GM12864 (cell line): ENCODE measurements around the gene TARS3.
A peak's percentile ranks its signal among the peaks of the same experiment; 100 is the strongest.
"Not testable (repeated sequence)": the region's sequence is repeated elsewhere in the genome, so short reads cannot be mapped to it uniquely, and the experiment has no call there.

ENCODE experiments used
- DNase-seq: peaks from one replicate; pipeline ENCODE4 v3.0.0-alpha.2; 2011; ENCODE audit warnings: low read depth
- H3K4me3 ChIP-seq: 2 replicates; pipeline ENCODE4 v1.5.1; 2011; ENCODE audit warnings: mild to moderate bottlenecking, low read depth, low read length, control low read depth
- TF ChIP-seq, protein P1 (sequence below): IDR thresholded peaks from 2 replicates; pipeline ENCODE4 v1.5.1; 2011; ENCODE audit warnings: low read depth, mild to moderate bottlenecking, moderate library complexity, low read length, control low read depth, inconsistent platforms; ENCODE audit errors: missing control alignments

Gene TARS3

DNA sequence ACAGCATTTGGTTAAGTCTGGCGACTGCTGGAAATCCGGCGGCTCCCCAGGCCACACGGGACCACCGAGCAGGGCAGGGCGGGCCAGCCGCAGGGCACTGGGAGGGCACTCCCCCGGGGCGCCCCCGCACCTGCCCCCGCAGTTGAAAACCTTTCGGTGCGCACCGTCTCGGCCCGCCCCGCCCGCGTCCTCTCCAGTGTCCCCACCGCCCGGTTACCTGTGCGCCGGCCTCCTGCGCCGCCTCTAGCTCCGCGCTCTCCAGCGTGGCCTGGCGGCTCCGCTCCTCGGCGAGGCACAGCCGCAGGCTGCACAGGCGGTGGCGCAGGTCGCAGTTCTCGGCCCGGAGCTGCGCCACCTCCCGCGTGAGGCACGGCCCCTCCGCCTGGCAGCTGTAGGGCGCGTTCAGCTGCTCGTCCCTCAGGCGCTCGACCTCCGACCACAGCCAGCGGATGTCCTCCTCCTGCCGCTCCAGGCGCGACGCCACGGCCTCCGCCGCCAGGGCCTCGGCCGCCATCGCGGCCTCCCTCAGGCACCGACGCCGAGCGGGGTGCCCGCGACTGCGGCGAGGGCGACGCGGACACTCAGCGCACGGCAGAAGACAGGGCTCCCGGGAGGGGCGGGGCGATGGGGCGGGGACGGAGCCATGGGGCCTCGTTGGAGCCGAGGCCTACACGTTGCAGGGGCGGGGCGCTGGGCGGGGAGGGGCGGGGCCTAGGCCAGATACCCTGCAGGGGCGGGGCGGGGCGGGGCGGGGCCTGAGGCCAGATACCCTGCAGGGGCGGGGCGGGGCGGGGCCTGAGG lies at the start of gene TARS3:
Gene TARS3 (minus strand): TSS at position 600 of the 801 bp plus-strand sequence. CDS start 86 bp downstream, at position 514.
- TF ChIP-seq, protein P1, sequence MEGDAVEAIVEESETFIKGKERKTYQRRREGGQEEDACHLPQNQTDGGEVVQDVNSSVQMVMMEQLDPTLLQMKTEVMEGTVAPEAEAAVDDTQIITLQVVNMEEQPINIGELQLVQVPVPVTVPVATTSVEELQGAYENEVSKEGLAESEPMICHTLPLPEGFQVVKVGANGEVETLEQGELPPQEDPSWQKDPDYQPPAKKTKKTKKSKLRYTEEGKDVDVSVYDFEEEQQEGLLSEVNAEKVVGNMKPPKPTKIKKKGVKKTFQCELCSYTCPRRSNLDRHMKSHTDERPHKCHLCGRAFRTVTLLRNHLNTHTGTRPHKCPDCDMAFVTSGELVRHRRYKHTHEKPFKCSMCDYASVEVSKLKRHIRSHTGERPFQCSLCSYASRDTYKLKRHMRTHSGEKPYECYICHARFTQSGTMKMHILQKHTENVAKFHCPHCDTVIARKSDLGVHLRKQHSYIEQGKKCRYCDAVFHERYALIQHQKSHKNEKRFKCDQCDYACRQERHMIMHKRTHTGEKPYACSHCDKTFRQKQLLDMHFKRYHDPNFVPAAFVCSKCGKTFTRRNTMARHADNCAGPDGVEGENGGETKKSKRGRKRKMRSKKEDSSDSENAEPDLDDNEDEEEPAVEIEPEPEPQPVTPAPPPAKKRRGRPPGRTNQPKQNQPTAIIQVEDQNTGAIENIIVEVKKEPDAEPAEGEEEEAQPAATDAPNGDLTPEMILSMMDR, result peak; percentile 17
- peak; percentile 56 for DNase-seq

DNA sequence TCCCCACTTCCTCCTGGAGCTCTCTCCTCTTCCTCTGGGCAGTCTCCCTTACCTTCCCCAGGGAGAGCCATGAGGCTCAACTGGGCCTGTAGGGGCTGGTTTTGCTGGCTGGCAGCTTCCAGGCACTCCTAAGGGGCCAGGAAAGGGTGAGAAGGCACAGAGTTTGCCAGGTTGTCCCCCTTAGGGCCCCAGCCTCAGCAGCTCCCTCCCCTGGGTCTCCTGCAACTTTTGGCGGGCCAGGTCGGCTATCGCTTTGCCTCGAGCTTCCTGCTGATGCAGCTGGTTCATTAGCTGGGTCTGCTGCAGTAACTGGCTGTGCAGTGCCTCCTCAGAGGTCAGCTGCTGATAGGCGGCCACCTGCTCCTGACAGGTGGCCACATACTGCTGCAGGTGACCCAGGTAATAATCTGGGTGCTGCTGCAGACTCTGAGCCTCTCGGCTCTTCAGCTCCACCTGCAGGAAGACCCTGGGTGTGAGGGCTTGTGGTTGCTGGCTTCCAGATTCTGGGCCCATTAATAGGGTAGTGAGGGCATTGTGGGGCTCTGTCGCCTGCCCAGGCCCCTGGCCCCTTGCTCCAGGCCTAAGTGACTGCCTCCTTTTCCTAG lies 49.3 kb upstream of the TARS3 start:
- no peak overlapping the region for H3K4me3 ChIP-seq
- DNase-seq, result no peak
- TF ChIP-seq, protein P1, result peak; percentile 56

More for the DNA sequence above, at the start of gene TARS3:
- H3K4me3 ChIP-seq, result peak within 1 kb of the TSS; percentile 83

- no peak overlapping the region for H3K4me3 ChIP-seq
- TF ChIP-seq, protein P1, result no peak
- DNase-seq, result no peak
These were observed 48.6 kb upstream of the TARS3 start for GRCh38 chr15:101772921-101773320.

DNA sequence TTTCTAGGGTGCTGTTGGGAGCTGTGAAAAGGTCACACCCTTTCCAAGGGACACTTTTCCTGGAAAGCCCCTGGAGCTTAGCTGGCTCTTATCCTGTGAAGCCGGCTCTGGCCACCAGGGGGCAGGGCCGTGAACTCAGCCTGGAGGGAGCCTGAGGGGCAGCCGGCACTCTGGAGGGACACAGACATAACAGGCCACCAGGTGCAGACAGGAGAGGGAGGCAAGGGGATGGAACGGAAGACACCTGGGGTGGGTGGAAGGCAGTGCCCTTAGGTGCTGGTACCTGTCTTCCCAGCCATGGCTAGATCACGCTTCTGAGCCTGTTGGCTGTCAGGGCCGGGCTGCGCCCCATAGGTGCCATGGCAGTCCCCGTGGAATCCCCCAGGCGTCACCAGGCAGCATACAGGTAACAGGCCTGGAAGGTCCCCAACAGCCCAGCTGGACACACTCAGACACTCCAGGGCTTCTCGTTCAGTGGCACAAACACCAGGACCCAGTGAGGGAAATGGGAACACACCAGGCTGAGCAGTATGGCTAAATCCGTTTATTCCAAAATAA lies 42.9 kb upstream of the TARS3 start:
- DNase-seq, H3K4me3 ChIP-seq: not testable (repeated sequence)

GRCh38 chr15:101765772-101766456 lies 41.6 kb upstream of the TARS3 start:
- TF ChIP-seq, protein P1, result no peak
- DNase-seq, result no peak
- no peak overlapping the region for H3K4me3 ChIP-seq

DNA sequence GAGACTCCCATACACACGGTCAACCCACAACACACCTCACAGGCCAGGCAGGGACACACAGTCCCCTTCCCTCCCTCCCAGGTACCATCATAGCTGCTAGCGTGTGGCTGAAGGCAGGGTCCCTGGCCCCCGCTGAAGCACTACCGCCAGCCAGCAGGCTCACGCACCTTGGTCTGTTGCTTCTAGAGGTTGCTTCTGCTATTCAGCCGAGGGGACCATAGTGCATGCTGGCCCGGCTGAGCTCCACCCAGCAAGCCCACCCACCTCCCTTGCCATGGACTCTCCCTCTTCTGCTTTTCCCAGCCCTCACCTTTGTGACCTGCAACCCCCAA lies 41.0 kb upstream of the TARS3 start:
- not testable (repeated sequence) for DNase-seq, H3K4me3 ChIP-seq

DNA sequence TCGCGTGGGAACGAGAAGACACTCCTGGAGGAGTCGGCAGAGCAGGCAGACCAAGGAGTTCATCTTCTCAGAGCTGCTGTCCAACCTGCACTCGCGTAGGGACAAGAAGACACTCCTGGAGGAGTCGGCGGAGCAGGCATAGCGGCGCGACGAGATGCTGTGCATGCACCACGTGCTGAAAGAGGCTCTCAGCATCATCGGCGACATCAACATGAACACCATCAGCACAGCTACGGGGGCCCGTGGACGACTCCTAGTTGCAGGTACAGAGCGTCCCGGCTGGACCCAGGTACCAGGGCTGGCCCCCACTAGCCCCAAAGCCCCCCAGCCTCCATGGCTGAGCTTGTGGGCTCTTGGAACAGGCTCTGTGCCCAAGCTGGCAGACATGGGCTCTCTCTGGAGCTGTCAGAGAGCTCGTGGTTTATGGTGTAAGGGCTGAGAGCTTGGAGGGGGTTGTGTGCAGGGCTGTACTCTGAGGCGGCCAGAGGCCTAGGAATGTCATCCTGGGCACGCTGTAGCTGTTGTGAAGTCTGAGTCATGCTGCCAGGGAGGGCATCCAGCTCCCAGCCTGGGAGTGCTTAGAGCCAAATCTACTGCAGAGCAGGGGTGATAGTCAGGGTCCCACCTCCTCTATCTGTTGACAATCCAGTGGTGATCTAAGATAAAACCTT lies 40.5 kb upstream of the TARS3 start:
- DNase-seq, H3K4me3 ChIP-seq: not testable (repeated sequence)

DNA sequence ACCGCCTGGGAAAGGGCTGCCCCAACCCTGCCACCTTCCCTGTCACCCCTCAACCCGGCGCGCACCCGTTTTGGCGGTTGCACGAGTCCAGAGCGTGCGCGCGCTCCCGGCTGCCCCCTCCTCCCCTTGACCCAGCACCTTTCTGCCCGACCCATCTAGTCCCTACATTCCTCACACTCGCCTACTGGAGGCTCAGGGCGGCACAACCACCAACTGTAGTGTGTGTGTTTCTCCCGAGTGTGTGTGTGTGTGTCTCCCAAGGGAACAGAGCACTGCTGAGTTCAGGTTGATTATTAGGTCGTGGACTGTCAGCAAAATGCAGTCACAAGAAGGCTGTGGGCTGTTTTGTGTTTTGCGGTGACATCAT lies 22.4 kb upstream of the TARS3 start:
- DNase-seq, H3K4me3 ChIP-seq: not testable (repeated sequence)

DNA sequence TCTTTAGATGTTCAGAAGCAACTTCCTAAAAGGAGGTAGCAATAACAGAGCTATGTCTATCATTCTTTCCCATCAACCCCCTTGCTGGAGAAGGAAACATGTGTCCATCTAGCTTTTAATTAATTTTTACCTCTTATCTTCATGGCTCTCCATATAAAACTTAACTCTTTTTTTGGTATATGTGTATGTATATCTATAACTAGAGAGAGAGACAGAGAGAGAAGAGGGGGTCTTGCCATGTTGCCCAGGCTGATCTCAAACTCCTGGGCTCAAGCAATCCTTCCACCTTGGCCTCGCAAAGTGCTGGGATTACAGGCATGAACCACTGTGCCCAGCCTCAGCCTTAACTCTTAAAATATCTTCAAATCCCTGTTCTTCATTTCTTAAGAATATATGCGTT lies 10.6 kb upstream of the TARS3 start:
- not testable (repeated sequence) for H3K4me3 ChIP-seq, DNase-seq
